ENCODE results near the gene IRF1.
"Not testable (repeated sequence)": the region's sequence is repeated elsewhere in the genome, so short reads cannot be mapped to it uniquely, and the experiment has no call there.

Gene IRF1

DNA sequence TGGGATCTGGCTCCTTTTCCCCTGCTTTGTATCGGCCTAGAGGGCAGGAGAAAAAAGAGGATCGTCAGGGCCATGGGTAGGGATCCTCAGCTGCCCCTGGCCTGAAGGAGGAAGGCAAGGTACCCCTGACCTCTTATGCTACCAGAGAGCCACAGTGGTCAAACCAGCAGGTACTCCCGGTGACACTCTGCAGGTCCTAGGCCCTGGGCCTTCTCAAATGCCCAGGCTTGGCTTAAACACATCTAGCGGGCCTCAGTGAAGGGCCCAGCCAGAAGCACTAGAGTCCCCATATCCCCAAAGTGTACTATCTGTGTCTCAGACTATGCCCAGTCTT, 3.5 kb downstream of the IRF1 start:
- DNase-seq (ENCODE audit: low spot score) (no peak), FAIRE-seq (no peak)

DNA sequence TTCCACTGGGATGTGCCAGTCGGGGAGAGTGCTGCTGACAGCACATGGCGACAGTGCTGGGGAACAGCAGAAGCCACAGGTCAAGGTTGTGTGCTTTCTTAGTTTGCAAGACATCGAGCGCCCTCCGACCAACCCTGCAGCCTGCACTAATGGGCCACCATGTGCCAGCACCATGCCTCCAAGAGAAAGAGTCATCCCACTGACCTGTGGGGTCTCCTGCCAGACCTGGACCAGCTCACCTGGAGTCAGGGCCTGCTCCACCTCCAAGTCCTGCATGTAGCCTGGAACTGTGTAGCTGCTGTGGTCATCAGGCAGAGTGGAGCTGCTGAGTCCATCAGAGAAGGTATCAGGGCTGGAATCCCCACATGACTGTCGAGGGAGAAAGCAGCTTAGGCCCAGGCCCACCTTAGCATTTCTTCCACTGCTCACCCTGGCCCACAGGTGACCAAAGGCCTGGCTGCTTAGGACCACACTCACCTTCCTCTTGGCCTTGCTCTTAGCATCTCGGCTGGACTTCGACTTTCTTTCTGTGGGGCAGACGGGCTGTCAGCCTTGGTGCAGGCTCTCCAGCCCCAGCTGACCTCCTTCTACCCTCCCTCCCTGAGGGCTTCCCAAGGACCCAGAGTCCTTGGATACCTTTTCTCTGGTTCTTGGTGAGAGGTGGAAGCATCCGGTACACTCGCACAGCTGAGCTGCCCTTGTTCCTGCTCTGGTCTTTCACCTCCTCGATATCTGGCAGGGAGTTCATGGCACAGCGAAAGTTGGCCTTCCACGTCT, 4.1 kb downstream of the IRF1 start:
- DNase-seq (ENCODE audit: low spot score) (no peak), FAIRE-seq (no peak)

DNA sequence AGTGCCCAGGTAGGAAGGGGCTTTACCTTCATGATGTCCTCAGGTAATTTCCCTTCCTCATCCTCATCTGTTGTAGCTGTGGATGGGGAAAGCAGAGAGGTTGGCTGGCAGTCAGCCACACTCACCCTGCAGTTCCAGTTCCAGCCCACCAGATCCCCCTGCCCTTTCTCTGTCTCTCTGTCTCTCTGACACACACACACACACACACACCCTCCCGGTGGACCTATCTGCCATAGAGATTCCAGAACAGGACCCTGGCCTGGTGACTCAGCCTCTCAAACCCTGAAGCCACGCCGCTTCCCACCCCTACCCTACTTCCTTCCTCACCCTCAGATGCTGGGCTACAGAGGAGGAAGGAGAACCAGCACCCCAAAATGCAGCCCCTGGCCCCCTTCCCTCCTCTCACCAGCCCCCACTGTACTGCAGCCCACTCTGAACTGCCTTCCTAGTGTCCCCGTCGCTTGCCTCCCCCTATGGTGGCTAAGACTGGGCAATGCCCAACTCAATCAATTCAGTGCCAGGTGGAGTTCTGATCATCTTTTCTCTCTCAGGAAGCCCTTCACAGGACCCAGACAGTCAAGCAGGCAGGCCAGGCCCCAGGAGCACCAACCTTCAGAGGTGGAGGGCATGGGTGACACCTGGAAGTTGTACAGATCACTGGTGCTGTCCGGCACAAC, 4.8 kb downstream of the IRF1 start:
- DNase-seq (ENCODE audit: low spot score): no peak
- FAIRE-seq: no peak

DNA sequence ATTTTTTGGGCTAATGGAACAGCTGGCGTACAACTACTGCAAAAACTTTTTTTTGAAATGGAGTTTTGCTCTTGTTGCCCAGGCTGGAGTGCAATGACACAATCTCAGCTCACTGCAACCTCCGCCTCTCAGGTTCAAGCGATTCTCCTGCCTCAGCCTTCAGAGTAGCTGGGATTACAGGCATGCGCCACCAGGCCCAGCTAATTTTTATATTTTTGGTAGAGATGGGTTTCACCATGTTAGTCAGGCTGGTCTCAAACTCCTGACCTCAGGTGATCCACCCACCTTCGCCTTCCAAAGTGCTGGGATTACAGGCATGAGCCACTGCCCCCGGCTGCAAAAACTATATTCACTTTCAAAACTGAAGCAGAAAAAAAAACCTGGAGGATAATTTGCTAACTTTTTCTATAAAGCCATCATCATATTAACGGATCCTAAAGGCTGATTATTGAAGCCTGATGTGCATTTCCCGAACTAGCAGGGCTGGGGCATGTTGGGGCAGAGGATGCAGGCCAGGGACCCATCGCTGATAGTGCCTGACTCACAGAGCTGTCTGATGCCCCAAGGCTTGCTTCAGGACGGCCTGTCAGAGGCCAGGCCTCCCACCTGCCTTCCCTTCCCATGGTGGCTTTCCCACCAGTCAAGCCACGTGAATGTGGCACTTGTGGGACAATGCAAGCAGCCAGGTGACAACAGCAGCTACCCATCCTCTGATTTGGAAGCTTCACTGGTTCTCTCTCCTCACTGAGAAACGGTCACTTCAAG, 5.5 kb downstream of the IRF1 start:
- FAIRE-seq; DNase-seq (ENCODE audit: low spot score): not testable (repeated sequence)

DNA sequence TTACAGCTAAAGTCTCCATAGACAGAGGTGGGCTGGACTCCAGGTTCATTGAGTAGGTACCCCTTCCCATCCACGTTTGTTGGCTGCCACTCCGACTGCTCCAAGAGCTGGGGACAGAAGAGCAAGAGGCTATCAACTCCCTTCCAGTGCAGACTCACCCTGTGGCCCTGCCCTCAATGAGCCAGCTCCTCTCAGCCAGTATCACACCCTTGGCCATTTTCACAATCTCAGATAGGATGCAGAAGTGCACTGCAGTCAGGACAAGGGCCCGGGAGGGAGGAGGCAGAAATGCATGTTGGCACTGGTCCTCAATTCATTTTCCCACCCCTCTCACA, 6.2 kb downstream of the IRF1 start:
- DNase-seq (ENCODE audit: low spot score) (no peak), FAIRE-seq (no peak)

DNA sequence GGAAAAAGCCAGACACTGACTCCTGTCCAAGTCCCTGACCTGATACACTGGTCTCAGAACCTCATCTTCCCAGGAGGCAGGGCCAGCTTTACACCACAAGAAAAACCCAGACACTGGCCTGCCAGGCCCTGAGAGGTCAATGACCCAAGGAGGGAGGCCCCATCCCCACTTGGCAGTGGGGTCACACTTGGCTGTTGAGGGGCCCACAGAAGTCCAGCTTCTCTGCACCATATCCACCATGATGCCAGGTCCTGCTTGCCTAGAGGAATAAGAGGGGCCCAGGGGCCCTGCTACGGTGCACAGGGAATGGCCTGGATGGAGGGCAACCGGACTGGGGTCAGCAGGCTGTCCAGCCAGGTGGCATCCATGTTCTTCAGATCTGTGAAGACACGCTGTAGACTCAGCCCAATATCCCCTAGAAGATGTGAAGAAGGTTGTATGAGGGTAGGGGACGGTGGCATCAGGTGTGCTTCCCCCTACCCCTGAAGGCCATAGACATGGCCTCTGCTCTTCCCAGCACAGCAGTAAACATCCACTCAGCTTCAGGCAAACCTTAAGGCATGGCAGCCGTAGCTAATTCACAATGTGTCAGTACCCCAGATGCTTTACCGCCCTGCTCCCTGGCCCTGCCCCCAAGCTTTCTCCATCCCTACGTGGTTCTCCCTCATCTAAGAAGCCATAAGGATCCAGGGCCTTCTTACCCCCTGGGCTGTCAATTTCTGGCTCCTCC, 6.7 kb downstream of the IRF1 start:
- no peak for FAIRE-seq
- DNase-seq (ENCODE audit: low spot score): no peak

DNA sequence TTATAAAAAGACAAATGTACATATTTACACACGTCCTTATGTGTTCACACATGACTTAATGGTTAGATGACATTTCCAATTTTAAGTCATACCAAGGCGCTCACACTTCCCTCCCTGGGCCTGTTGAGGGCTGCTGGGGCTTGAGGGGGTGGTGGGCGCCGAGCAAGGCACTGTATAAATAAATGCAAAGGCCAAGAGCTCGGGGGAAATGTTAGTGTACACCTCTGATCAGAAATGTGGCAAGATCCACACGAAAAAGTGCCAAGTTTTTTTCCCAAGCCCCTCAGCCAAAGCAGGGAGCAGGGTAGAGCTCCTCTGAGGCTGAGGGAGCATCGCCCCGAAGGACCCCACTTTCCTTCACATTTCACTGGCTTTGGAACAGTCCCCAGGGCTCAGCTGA, 7.5 kb downstream of the IRF1 start:
- no peak for FAIRE-seq

DNA sequence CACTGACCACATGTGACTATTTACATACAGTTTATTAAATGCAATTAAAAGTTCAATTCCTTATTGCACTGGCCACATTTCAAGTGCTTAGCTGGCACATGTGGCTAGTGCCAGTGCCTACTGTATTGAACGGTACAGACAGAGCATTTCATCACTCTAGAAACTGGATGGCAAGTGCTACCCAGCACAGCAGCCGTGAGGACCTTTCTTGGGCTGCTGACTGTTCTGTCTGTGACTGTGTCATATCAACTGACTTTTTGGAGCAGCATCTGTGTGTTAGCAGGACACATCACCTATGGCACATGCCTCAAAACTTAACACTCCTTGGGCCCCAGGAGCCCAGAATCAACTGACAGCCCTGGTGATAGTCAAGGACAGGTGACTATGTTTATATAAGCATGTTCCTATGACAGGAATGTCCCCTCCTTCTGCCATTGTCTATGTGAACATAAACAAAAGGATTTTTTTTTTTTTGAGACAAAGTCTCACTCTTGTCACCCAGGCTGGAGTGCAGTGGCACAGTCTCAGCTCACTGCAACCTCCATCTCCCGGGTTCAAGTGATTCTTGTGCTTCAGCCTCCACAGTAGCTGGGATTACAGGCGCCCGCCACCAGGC, 8.9 kb downstream of the IRF1 start:
- FAIRE-seq: no peak
- no peak for DNase-seq (ENCODE audit: low spot score)

More for the DNA sequence above, 7.5 kb downstream of the IRF1 start:
- DNase-seq (ENCODE audit: low spot score): no peak

DNA sequence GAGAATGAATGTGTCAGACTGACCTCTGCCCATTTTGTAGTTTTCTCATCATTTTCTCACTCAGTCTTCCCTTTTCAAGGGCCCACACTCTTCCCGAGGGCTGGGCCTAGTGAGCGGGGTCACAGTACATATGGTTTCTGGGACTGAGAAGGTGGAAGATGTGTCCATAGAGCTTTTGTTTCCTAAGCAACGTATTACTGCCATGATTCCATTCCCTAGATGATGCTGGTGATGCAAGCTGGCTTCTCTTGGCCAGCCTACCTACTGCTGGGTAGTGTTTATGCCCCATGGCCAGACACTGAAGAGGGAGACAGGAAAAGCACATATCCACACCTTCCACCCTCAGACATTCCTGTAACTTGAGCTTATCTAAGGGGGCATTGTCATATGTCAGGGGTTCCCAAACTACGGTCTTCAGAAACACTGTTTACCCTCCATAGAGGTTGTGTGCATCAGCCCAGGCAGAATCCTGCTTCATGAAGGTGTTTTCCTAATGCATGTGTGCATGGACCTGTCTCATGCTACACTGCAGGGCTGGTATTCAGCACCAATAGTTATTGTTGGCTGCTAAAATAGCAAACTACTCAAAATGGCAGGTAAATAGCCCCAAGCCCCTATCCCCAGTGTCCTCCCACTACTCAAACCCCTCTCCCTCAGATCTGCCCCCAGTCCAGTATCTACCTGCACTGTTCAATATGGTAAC, 9.5 kb downstream of the IRF1 start:
- FAIRE-seq (no peak), DNase-seq (ENCODE audit: low spot score) (no peak)

DNA sequence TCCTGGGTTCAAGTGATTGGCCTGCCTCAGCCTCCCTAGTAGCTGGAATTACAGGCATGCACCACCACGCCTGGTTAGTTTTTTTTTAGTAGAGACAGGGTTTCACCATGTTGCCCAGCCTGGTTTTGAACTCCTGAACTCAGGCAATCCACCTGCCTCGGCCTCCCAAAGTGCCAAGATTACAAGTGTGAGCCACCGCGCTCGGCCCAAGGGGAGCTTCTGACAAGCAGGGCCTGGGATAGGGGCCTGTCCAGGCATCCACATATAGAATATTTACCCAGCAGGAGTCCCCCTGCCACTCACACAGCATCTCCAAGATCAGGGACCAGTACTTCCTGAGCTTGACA, 10.1 kb downstream of the IRF1 start:
- DNase-seq (ENCODE audit: low spot score) (no peak), FAIRE-seq (no peak)

DNA sequence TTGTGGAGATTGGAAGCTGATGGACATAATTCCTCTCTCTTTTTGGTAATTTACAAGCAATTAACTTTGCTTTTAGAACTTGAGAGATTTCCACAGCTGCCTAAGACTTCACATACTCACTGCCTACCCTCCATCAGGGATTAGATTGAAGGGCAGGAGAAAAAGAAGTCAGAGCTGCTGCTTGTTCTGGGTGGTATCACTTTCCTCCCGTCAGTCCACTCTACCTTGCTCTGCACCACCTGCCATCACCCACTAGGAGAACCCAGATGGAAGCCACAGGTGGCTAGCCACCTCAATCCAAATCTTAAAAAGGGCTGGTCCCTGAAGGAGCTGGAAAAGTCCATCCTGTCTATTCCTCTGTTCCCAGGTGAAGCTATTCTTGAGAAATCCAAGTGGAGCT, 10.5 kb downstream of the IRF1 start:
- FAIRE-seq: no peak
- DNase-seq (ENCODE audit: low spot score): no peak

DNA sequence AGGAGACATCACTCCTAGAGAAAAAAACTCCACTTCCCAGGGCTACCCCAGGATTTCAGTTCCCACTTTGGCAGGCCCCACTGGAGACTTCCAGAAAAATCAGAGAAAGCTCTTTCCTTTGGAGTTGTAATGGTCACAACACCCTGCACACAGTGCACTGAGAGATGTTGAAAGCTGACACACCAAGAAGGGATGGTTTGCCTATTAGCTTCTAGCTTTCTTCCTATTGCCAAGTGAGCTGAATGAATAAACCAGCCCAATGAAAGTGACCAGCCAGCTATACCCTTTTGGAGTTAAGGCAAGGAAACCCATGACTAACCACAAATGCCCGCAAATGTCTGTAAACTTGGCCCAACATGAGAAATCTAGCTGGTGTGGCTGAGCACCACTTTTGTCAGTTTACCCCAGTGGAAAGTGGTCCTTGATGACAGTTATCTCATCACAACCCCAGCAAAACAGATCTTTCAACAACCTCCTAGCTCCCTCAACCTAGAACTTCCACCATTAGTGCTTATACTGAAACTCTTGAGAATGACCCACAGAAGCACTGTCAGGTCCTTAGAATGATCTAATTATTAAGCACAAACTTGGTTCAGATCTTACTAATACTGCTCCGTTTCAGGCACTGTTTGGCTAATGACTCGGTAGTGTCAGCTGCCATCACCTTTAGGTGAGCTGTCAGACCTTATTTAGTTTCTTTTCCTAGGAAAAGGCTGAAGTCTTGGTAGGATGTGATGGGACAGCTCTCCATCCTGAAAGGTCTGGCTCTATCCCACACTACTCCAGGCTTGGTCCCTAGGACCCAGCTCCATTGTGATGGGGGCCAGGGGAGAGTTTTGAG, 11.2 kb downstream of the IRF1 start:
- FAIRE-seq: no peak
- DNase-seq (ENCODE audit: low spot score): no peak

DNA sequence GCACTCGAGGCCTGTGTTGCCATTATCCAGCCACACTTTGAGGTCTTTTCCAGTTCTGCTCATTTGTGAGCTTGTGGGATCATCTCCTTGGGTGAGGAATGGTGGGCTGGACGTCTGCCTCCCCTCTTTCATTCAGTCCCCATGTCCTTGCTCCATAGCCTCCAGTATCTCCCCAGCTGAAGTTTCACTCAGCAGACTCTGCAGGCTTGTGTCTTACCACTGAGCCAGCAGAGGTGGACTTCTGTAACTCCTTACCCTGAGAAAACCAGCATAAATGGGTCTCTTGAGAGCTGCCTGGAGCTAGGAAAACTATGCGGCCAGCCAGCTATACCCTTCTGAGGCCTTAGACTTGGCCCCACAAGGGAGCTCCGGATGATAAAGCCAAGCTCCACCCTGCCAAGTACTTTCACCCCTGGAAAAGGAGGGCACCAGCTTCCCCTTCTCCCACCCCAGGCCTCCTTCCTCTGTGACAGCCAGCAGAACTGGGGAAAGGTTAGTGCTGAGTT, 12.2 kb downstream of the IRF1 start:
- DNase-seq (ENCODE audit: low spot score): no peak
- no peak for FAIRE-seq

DNA sequence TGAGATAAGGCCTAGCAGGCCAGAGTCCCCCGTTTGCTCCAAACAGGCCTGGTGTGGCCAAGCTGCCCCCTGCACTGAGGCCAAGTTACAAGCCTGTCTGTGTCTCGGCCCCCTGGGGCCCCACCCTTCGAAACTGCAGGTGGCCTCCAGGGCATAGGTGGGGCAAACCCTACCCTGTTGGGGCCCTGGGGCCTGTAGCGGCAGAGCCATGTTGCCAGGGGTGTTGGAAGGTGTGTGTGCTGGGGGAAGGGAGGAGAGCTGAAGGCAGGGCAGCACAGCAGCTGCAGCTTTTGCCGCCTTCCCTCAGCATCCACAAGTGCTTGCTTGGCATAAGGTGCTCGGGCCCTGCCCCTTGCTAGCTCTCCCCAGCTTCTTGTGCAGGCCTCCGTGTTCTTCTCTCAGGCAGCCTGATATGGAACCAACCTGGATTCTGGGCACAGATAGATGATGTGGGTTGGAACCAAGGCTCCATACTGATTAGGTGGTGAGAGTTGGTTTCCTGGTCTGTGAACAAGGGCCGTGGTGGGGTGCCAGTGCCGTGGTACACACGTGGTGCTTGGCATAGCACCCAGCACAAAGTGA, 12.7 kb downstream of the IRF1 start:
- no peak for DNase-seq (ENCODE audit: low spot score)
- FAIRE-seq: no peak

DNA sequence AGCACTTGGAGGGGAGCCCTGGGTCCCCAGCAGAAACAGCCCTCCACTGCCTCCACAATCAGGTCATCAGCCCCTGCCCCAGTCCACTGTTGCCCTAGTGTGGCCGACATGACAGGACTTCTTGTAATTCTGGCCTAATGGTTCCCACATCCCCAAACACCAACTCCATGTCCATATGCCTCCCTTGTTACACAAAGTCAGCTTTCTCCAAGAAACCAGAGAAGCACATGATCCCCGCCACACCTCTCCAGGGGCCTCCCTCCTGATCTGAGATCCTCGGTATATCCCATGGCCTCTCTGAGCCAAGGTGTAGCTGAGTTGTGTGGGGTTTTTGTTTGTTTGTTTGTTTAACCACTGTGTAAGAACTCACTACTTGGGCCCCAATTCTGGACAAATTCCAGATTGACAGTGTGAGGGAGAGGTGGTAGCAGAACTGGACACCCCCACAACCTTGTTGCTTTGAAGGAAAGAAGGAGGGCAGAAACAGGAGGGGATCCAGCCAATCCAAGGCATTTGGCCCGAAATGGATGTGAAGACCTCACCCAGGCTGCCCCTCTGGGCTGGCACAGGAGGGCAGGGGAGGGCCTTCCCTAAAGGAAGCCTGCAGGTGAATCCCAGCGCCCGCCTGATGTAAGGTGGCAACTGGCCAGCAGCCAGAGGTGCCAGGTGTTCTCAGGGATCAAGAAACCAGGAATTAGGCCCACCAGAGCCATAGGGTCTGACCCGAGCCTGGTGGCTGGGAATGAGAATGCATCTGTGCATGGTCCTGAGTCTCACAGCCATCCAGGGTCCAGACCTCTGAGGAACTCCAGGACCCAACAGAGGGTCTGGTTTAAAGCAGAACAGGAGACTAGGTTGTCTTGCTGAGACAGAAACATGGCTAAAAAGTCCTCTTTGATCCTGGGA, 13.4 kb downstream of the IRF1 start:
- FAIRE-seq (no peak), DNase-seq (ENCODE audit: low spot score) (no peak)

DNA sequence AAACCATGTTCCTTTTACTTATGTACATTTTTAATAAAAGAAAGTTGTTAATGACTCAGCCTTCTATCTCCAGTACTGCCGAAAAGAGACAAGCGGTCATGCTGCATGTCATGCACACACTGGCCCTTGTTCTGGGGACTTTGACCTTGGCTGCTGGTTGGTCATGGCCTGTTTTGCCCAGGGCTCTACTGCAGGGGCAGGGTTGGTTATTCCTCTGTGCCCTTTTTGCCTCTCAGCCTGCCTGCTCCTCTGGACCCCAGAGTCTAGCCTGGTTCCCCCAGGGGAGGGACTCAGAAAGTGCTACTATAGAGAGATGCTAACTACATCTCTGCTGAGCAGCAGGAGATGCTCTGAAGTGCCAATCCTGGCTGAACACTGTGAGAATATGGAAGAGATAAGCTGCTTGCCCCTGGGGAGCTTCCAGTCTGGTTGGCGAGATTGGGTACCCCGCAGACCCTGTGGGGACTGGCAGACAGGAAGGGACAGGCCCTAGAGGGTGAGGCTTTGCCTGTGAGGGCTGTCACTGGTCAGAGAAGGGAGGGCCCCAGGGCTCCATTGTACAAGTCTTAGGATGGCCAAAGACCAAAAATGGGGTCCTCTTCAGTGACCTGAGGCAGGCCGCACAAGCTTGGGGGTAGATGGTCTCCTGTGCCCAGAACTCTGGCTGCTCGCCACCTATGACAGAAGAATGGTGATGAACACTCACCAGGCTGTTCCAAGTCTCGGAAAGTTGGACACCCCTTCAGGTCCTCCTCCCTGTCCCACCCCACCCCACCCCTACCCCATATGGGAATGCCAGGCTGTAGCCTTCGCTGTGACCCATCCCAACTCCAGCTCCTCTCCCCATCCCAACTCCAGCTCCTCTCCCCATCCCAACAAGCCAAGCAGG, 14.3 kb downstream of the IRF1 start:
- FAIRE-seq (no peak), DNase-seq (ENCODE audit: low spot score) (no peak)

DNA sequence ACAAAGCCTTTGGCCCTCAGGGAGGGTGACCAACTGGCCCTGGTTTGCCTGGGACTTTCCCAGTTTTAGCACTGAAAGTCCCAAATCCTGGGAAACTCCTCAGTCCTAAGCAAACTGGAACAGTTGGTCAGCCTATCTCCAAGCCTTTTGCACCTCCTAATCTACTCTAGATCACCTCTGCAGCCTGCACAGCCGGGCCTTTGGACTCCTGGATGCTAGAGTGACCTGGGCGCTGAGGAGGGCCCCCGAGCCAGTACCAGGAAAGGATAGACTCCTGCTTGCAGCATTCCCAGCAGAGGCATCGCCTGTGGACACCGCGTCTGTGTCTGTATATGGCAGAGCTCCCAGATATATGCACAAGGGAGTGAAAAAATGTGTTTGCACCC, 15.1 kb downstream of the IRF1 start:
- FAIRE-seq: no peak
- DNase-seq (ENCODE audit: low spot score): no peak
